Caco-2 (cell line): ENCODE data around the gene GDI1. TPM values are rescaled to one million over a fixed set of nuclear protein-coding genes. Genes with fewer than 3 reads are reported as not detected.

Experiments used
- BruUV-seq: library from RNA; stranded (reverse); fragments of 400-500 nt; replicated peaks from 2 replicates; lab custom pipeline; 2021; lab: Mats Ljungman, UMichigan
- CTCF ChIA-PET: fragments of 300-600 bp; sonication (Branson Sonifier 250); formaldehyde crosslinking; loops from one replicate; lab custom pipeline; 2022; ENCODE audit warnings: antibody characterized with exemption; lab: Charles Lee
- POLR2A ChIA-PET: fragments of 300-600 bp; sonication (Branson Sonifier 250); formaldehyde crosslinking; loops from one replicate; lab custom pipeline; 2022; ENCODE audit warnings: antibody characterized with exemption; lab: Charles Lee
- DNase-seq, 2 experiments: peaks; one replicate each; pipeline versions ENCODE4 v3.0.0 to v3.0.0-alpha.2; 2020 to 2022
- H3K27me3 ChIP-seq: replicated peaks from 2 replicates; pipeline ENCODE4 v1.6.0; 2011; ENCODE audit warnings: low read length; ENCODE audit not compliant: control insufficient read depth, insufficient read depth
- H3K36me3 ChIP-seq: 2 replicates; pipeline ENCODE4 v1.5.1; 2011; ENCODE audit warnings: low read length; ENCODE audit not compliant: control insufficient read depth, insufficient read depth
- H3K4me1 ChIP-seq: fragments of 250-450 bp; sonication (Bioruptor Pico); 2 replicates; pipeline ENCODE4 v1.5.1; 2020; ENCODE audit warnings: mild to moderate bottlenecking
- H3K4me3 ChIP-seq: 2 replicates; pipeline ENCODE4 v1.5.1; 2011; ENCODE audit warnings: low read depth, mild to moderate bottlenecking, control low read depth, low read length
- H3K9me3 ChIP-seq: fragments of 250-450 bp; sonication (Bioruptor Pico); 2 replicates; pipeline ENCODE4 v1.5.1; 2020; ENCODE audit warnings: mild to moderate bottlenecking, moderate library complexity
- H3K27ac Mint-ChIP-seq: one replicate; pipeline ENCODE4 v1.8.0; 2022; ENCODE audit warnings: mixed read lengths; ENCODE audit not compliant: unreplicated experiment
- H3K27me3 Mint-ChIP-seq: one replicate; pipeline ENCODE4 v1.8.0; 2022; ENCODE audit warnings: mixed read lengths; ENCODE audit not compliant: insufficient read depth, unreplicated experiment
- H3K36me3 Mint-ChIP-seq: one replicate; pipeline ENCODE4 v1.8.0; 2022; ENCODE audit warnings: mild to moderate bottlenecking, mixed read lengths; ENCODE audit not compliant: insufficient read depth, unreplicated experiment
- H3K4me1 Mint-ChIP-seq: one replicate; pipeline ENCODE4 v1.8.0; 2022; ENCODE audit warnings: low read depth, mixed read lengths; ENCODE audit not compliant: unreplicated experiment
- H3K4me3 Mint-ChIP-seq: one replicate; pipeline ENCODE4 v1.8.0; 2022; ENCODE audit warnings: mild to moderate bottlenecking, moderate library complexity, mixed read lengths; ENCODE audit not compliant: unreplicated experiment
- H3K9me3 Mint-ChIP-seq: one replicate; pipeline ENCODE4 v1.8.0; 2022; ENCODE audit warnings: mixed read lengths; ENCODE audit not compliant: unreplicated experiment
- intact Hi-C: fragments of 100-400 bp; cut with micrococcal nuclease; formaldehyde crosslinking; loops from one replicate; pipeline ENCODE4 v1.10.0; 2022; ENCODE audit not compliant: unreplicated experiment
- total RNA-seq: library from RNA; stranded (reverse); gene quantifications from 2 replicates; pipeline ENCODE4 v1.2.3, GENCODE V29; 2022
- TF ChIP-seq, protein P1 (sequence below), 2 experiments: fragments of 200-600 bp in 1 of 2; IDR thresholded peaks; 1 replicate in 1 of 2; 2 replicates in 1 of 2; pipeline versions ENCODE4 v1.5.1 to v1.8.0; 2011 to 2022; ENCODE audit warnings: antibody characterized with exemption in 1 of 2, control low read depth in 1 of 2, inconsistent platforms in 1 of 2, low read depth in 1 of 2, low read length in 1 of 2, mild to moderate bottlenecking in 1 of 2, moderate library complexity in 1 of 2; ENCODE audit not compliant: insufficient read depth in 1 of 2, severe bottlenecking in 1 of 2, unreplicated experiment in 1 of 2

Gene GDI1
- total RNA-seq, 1 experiment from 2014 or later, result 68.7 TPM

DNA sequence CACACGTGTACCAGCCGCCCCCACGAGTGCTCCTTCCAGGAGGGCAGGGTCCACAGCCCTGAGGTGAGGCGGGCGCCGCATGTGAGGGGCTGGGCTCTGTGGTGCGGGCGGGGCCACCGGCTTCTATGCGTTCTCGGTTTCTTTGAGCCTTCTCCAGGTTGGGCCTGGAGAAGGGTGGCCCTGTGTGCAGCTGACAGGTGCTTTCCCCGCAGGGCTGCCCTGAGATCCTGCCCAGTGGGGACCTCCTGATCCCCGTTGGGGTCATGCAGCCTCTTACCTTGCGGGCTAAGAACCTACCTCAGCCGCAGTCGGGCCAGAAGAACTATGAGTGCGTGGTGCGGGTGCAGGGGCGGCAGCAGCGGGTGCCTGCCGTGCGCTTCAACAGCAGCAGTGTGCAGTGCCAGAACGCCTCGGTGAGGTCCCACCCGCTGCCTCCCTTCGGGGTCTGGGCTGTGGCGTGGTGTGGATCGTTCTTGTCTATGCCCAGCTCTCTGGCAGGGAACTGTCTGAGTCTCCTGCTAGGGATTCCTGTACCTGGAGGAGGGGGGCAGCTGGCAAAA is 27.9 kb downstream of the GDI1 start:
- POLR2A ChIA-PET, result no interaction called here
- BruUV-seq, result no TSS peak

DNA sequence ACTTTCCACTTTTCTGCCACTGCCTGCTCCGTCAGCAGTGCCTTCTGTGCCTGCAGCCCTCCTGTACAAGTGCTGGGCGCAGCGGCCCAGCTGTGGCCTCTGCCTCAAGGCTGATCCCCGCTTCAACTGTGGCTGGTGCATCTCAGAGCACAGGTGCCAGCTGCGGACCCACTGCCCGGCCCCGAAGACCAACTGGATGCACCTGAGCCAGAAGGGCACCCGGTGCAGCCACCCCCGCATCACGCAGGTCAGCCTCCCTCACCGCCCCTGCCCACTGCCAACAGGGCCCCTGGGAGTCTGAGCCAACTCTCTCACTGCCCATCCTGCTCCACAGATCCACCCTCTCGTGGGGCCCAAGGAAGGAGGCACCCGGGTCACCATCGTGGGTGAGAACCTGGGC is 28.6 kb downstream of the GDI1 start:
- H3K4me1 ChIP-seq, result no peaks in the 10 kb centered on the region
- no peaks in the 10 kb centered on the region for H3K9me3 ChIP-seq
- H3K4me3 Mint-ChIP-seq, result no peak overlapping the region
- BruUV-seq, result no TSS peak
- ChIA-PET CTCF (no interaction called here), POLR2A (no interaction called here)
- no peaks in the 10 kb centered on the region for H3K4me1 Mint-ChIP-seq
- no peaks in the 10 kb centered on the region for H3K27me3 ChIP-seq
- no peak overlapping the region for H3K4me3 ChIP-seq
- no peak for DNase-seq
- no peaks in the 10 kb centered on the region for H3K36me3 ChIP-seq
- peaks cover 10% of the 10 kb centered on the region for H3K36me3 Mint-ChIP-seq
- H3K9me3 Mint-ChIP-seq, result no peaks in the 10 kb centered on the region
- H3K27me3 Mint-ChIP-seq, result no peaks in the 10 kb centered on the region
- H3K27ac Mint-ChIP-seq, result no peak overlapping the region
- TF ChIP-seq, protein P1, sequence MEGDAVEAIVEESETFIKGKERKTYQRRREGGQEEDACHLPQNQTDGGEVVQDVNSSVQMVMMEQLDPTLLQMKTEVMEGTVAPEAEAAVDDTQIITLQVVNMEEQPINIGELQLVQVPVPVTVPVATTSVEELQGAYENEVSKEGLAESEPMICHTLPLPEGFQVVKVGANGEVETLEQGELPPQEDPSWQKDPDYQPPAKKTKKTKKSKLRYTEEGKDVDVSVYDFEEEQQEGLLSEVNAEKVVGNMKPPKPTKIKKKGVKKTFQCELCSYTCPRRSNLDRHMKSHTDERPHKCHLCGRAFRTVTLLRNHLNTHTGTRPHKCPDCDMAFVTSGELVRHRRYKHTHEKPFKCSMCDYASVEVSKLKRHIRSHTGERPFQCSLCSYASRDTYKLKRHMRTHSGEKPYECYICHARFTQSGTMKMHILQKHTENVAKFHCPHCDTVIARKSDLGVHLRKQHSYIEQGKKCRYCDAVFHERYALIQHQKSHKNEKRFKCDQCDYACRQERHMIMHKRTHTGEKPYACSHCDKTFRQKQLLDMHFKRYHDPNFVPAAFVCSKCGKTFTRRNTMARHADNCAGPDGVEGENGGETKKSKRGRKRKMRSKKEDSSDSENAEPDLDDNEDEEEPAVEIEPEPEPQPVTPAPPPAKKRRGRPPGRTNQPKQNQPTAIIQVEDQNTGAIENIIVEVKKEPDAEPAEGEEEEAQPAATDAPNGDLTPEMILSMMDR (IDR thresholded peaks at IDR 0.05; ENCODE audit: insufficient read depth in 1 of 2, low read depth in 1 of 2, low read length in 1 of 2, severe bottlenecking in 1 of 2, unreplicated experiment in 1 of 2), result no peak
- intact Hi-C loops, result no loop called here

More for the DNA sequence above, 27.9 kb downstream of the GDI1 start:
- Mint-ChIP-seq H3K36me3 (peaks cover 16% of the 10 kb centered on the region), H3K9me3 (no peaks in the 10 kb centered on the region), H3K27ac (no peak overlapping the region), H3K4me1 (no peaks in the 10 kb centered on the region), H3K4me3 (no peak overlapping the region), H3K27me3 (no peaks in the 10 kb centered on the region)
- TF ChIP-seq, protein P1 (IDR thresholded peaks at IDR 0.05; ENCODE audit: insufficient read depth in 1 of 2, low read depth in 1 of 2, low read length in 1 of 2, severe bottlenecking in 1 of 2, unreplicated experiment in 1 of 2), result no peak
- intact Hi-C loops, result no loop called here
- Histone ChIP-seq H3K36me3 (no peaks in the 10 kb centered on the region), H3K9me3 (no peaks in the 10 kb centered on the region), H3K4me1 (no peaks in the 10 kb centered on the region), H3K27me3 (no peaks in the 10 kb centered on the region), H3K4me3 (no peak overlapping the region)
- DNase-seq, result no peak
- CTCF ChIA-PET, result no interaction called here

DNA sequence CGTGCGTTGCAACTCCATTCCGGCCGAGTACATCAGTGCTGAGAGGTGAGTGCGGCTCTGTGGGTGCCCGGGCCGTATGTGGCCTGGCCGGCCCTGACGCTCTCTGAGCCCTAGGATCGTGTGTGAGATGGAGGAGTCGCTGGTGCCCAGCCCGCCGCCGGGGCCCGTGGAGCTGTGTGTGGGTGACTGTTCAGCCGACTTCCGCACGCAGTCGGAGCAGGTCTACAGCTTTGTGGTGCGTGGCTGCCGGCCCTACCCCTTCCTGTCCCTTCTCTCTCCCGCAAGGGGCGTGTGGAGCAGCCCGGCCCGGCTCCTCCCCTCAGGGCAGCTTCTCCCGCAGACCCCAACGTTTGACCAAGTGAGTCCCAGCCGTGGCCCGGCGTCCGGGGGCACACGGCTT is 29.1 kb downstream of the GDI1 start:
- H3K27me3 Mint-ChIP-seq, result no peaks in the 10 kb centered on the region
- ChIA-PET CTCF (no interaction called here), POLR2A (no interaction called here)
- intact Hi-C loops, result no loop called here
- no peaks in the 10 kb centered on the region for H3K4me1 ChIP-seq
- H3K27me3 ChIP-seq, result no peaks in the 10 kb centered on the region
- no peak overlapping the region for H3K4me3 ChIP-seq
- H3K27ac Mint-ChIP-seq, result no peak overlapping the region
- H3K4me1 Mint-ChIP-seq, result no peaks in the 10 kb centered on the region
- H3K4me3 Mint-ChIP-seq, result no peak overlapping the region
- H3K9me3 Mint-ChIP-seq, result no peaks in the 10 kb centered on the region
- TF ChIP-seq, protein P1 (IDR thresholded peaks at IDR 0.05; ENCODE audit: insufficient read depth in 1 of 2, low read depth in 1 of 2, low read length in 1 of 2, severe bottlenecking in 1 of 2, unreplicated experiment in 1 of 2), result no peak
- no peak for DNase-seq
- H3K9me3 ChIP-seq, result no peaks in the 10 kb centered on the region
- BruUV-seq, result no TSS peak
- no peaks in the 10 kb centered on the region for H3K36me3 ChIP-seq
- H3K36me3 Mint-ChIP-seq, result peaks cover 6% of the 10 kb centered on the region
